Measurements from ENCODE around the gene KRTAP3-2.

Gene KRTAP3-2

GRCh38 chr17:40996829-40997228, 2.9 kb downstream of the KRTAP3-2 start:
- Histone ChIP-seq H3K36me3 (ENCODE audit: insufficient read depth, low read length) (no peaks in the 10 kb centered on the region), H3K4me1 (ENCODE audit: insufficient read depth, low read length) (no peaks in the 10 kb centered on the region), H3K9ac (ENCODE audit: low read depth, low read length) (no peak overlapping the region), H3K9me3 (ENCODE audit: control insufficient read depth, insufficient read depth, low read length) (no peaks in the 10 kb centered on the region)

- H3K9me3 ChIP-seq (ENCODE audit: control insufficient read depth, insufficient read depth, low read length) = no peaks in the 10 kb centered on the region
- H3K4me1 ChIP-seq (ENCODE audit: insufficient read depth, low read length) = no peaks in the 10 kb centered on the region
- no peak overlapping the region for H3K9ac ChIP-seq (ENCODE audit: low read depth, low read length)
- H3K36me3 ChIP-seq (ENCODE audit: insufficient read depth, low read length) = no peaks in the 10 kb centered on the region
Measured at GRCh38 chr17:40995116-40995515, 4.6 kb downstream of the KRTAP3-2 start.

GRCh38 chr17:40993839-40994238, 5.9 kb downstream of the KRTAP3-2 start, which contains the start of gene KRTAP3-3:
Gene KRTAP3-3 (minus strand): TSS chr17:40994164. CDS start chr17:40994097, 67 bp downstream.
- H3K36me3 ChIP-seq (ENCODE audit: insufficient read depth, low read length) = no peaks in the 10 kb centered on the region
- no peak within 1 kb of the TSS for H3K9ac ChIP-seq (ENCODE audit: low read depth, low read length)
- H3K9me3 ChIP-seq (ENCODE audit: control insufficient read depth, insufficient read depth, low read length) = no peaks in the 10 kb centered on the region
- no peaks in the 10 kb centered on the region for H3K4me1 ChIP-seq (ENCODE audit: insufficient read depth, low read length)

- H3K9ac ChIP-seq (ENCODE audit: low read depth, low read length) = no peak overlapping the region
- no peaks in the 10 kb centered on the region for H3K36me3 ChIP-seq (ENCODE audit: insufficient read depth, low read length)
- no peaks in the 10 kb centered on the region for H3K9me3 ChIP-seq (ENCODE audit: control insufficient read depth, insufficient read depth, low read length)
- no peaks in the 10 kb centered on the region for H3K4me1 ChIP-seq (ENCODE audit: insufficient read depth, low read length)
Measured at GRCh38 chr17:40993084-40993483, 6.6 kb downstream of the KRTAP3-2 start.

- Histone ChIP-seq H3K36me3 (ENCODE audit: insufficient read depth, low read length) (no peaks in the 10 kb centered on the region), H3K9me3 (ENCODE audit: control insufficient read depth, insufficient read depth, low read length) (no peaks in the 10 kb centered on the region), H3K9ac (ENCODE audit: low read depth, low read length) (no peak overlapping the region), H3K4me1 (ENCODE audit: insufficient read depth, low read length) (no peaks in the 10 kb centered on the region)
Measured at GRCh38 chr17:40992666-40993065, 7.0 kb downstream of the KRTAP3-2 start.

GRCh38 chr17:40986920-40987319, 12.8 kb downstream of the KRTAP3-2 start:
- Histone ChIP-seq H3K9ac (ENCODE audit: low read depth, low read length) (no peak overlapping the region), H3K36me3 (ENCODE audit: insufficient read depth, low read length) (no peaks in the 10 kb centered on the region), H3K9me3 (ENCODE audit: control insufficient read depth, insufficient read depth, low read length) (no peaks in the 10 kb centered on the region), H3K4me1 (ENCODE audit: insufficient read depth, low read length) (no peaks in the 10 kb centered on the region)

GRCh38 chr17:40984226-40984625, 15.5 kb downstream of the KRTAP3-2 start, which contains the start of gene KRT40:
Gene KRT40 (minus strand): TSS chr17:40984326. CDS start chr17:40984273, 53 bp downstream.
- Histone ChIP-seq H3K9me3 (ENCODE audit: control insufficient read depth, insufficient read depth, low read length) (no peaks in the 10 kb centered on the region), H3K36me3 (ENCODE audit: insufficient read depth, low read length) (no peaks in the 10 kb centered on the region), H3K4me1 (ENCODE audit: insufficient read depth, low read length) (peaks cover 8% of the 10 kb centered on the region; the same call in 1 of the 2 replicates), H3K9ac (ENCODE audit: low read depth, low read length) (no peak within 1 kb of the TSS)

GRCh38 chr17:40981115-40981514, 18.6 kb downstream of the KRTAP3-2 start:
- Histone ChIP-seq H3K9ac (ENCODE audit: low read depth, low read length) (no peak overlapping the region), H3K36me3 (ENCODE audit: insufficient read depth, low read length) (no peaks in the 10 kb centered on the region), H3K4me1 (ENCODE audit: insufficient read depth, low read length) (peaks cover 8% of the 10 kb centered on the region; the same call in 1 of the 2 replicates), H3K9me3 (ENCODE audit: control insufficient read depth, insufficient read depth, low read length) (no peaks in the 10 kb centered on the region)

GRCh38 chr17:40980596-40980995, 19.1 kb downstream of the KRTAP3-2 start:
- no peaks in the 10 kb centered on the region for H3K36me3 ChIP-seq (ENCODE audit: insufficient read depth, low read length)
- no peaks in the 10 kb centered on the region for H3K9me3 ChIP-seq (ENCODE audit: control insufficient read depth, insufficient read depth, low read length)
- peaks cover 8% of the 10 kb centered on the region; the same call in 1 of the 2 replicates for H3K4me1 ChIP-seq (ENCODE audit: insufficient read depth, low read length)
- H3K9ac ChIP-seq (ENCODE audit: low read depth, low read length) = no peak overlapping the region

GRCh38 chr17:40980117-40980516, 19.6 kb downstream of the KRTAP3-2 start:
- no peaks in the 10 kb centered on the region for H3K36me3 ChIP-seq (ENCODE audit: insufficient read depth, low read length)
- H3K4me1 ChIP-seq (ENCODE audit: insufficient read depth, low read length) = peaks cover 8% of the 10 kb centered on the region; the same call in 1 of the 2 replicates
- no peaks in the 10 kb centered on the region for H3K9me3 ChIP-seq (ENCODE audit: control insufficient read depth, insufficient read depth, low read length)
- no peak overlapping the region for H3K9ac ChIP-seq (ENCODE audit: low read depth, low read length)

GRCh38 chr17:40978575-40979151, 21.0 kb downstream of the KRTAP3-2 start:
- Histone ChIP-seq H3K4me1 (ENCODE audit: insufficient read depth, low read length) (peaks cover 8% of the 10 kb centered on the region; the same call in 1 of the 2 replicates), H3K9me3 (ENCODE audit: control insufficient read depth, insufficient read depth, low read length) (no peaks in the 10 kb centered on the region), H3K9ac (ENCODE audit: low read depth, low read length) (no peak overlapping the region), H3K36me3 (ENCODE audit: insufficient read depth, low read length) (no peaks in the 10 kb centered on the region)

- Histone ChIP-seq H3K9ac (ENCODE audit: low read depth, low read length) (no peak overlapping the region), H3K4me1 (ENCODE audit: insufficient read depth, low read length) (peaks cover 6% of the 10 kb centered on the region; the same call in 1 of the 2 replicates), H3K9me3 (ENCODE audit: control insufficient read depth, insufficient read depth, low read length) (no peaks in the 10 kb centered on the region; the same call in 1 of the 2 replicates), H3K36me3 (ENCODE audit: insufficient read depth, low read length) (no peaks in the 10 kb centered on the region)
Measured at GRCh38 chr17:40975516-40975915, 24.2 kb downstream of the KRTAP3-2 start.

GRCh38 chr17:40974366-40974765, 25.3 kb downstream of the KRTAP3-2 start:
- Histone ChIP-seq H3K4me1 (ENCODE audit: insufficient read depth, low read length) (no peaks in the 10 kb centered on the region), H3K9ac (ENCODE audit: low read depth, low read length) (no peak overlapping the region), H3K9me3 (ENCODE audit: control insufficient read depth, insufficient read depth, low read length) (no peaks in the 10 kb centered on the region; the same call in 1 of the 2 replicates), H3K36me3 (ENCODE audit: insufficient read depth, low read length) (no peaks in the 10 kb centered on the region)

GRCh38 chr17:40967582-40967981, 32.1 kb downstream of the KRTAP3-2 start:
- Histone ChIP-seq H3K9ac (ENCODE audit: low read depth, low read length) (no peak overlapping the region), H3K9me3 (ENCODE audit: control insufficient read depth, insufficient read depth, low read length) (no peaks in the 10 kb centered on the region; the same call in 1 of the 2 replicates)

GRCh38 chr17:40966848-40967247, 32.9 kb downstream of the KRTAP3-2 start, which contains the start of gene KRT39:
Gene KRT39 (minus strand): TSS chr17:40966948. CDS start chr17:40966856, 92 bp downstream.
- Histone ChIP-seq H3K9me3 (ENCODE audit: control insufficient read depth, insufficient read depth, low read length) (no peaks in the 10 kb centered on the region; the same call in 1 of the 2 replicates), H3K36me3 (ENCODE audit: insufficient read depth, low read length) (no peaks in the 10 kb centered on the region), H3K9ac (ENCODE audit: low read depth, low read length) (no peak within 1 kb of the TSS), H3K4me1 (ENCODE audit: insufficient read depth, low read length) (no peaks in the 10 kb centered on the region)

More at GRCh38 chr17:40967582-40967981, 32.1 kb downstream of the KRTAP3-2 start:
- Histone ChIP-seq H3K36me3 (ENCODE audit: insufficient read depth, low read length) (no peaks in the 10 kb centered on the region), H3K4me1 (ENCODE audit: insufficient read depth, low read length) (no peaks in the 10 kb centered on the region)

All from ES-I3 (cell line).